Endodermal cell (in vitro differentiated cells): ENCODE measurements around the gene ARL4C. TPM values are rescaled to one million over a fixed set of nuclear protein-coding genes. Genes with fewer than 3 reads are reported as not detected.

ENCODE experiments used
- DNase-seq: peaks from one replicate; pipeline ENCODE4 v3.0.0-alpha.2; 2017
- H3K27ac ChIP-seq: 2 replicates; pipeline ENCODE4 v1.5.1; 2013; ENCODE audit warnings: mild to moderate bottlenecking, low read depth, low read length, moderate library complexity
- H3K27me3 ChIP-seq: 2 replicates; pipeline ENCODE4 v1.6.1; 2013; ENCODE audit warnings: mild to moderate bottlenecking, low read length, moderate library complexity; ENCODE audit not compliant: insufficient read depth, control insufficient read depth, poor library complexity, severe bottlenecking
- H3K36me3 ChIP-seq: 2 replicates; pipeline ENCODE4 v1.7.0; 2013; ENCODE audit warnings: mild to moderate bottlenecking, low read length, moderate library complexity; ENCODE audit not compliant: control insufficient read depth, insufficient read depth
- H3K4me1 ChIP-seq: one replicate; pipeline ENCODE4 v1.7.0; 2013; ENCODE audit warnings: low read length; ENCODE audit not compliant: control insufficient read depth, insufficient read depth
- H3K4me3 ChIP-seq: 2 replicates; pipeline ENCODE4 v1.5.1; 2013; ENCODE audit warnings: mild to moderate bottlenecking, low read length, moderate library complexity
- H3K9ac ChIP-seq: 2 replicates; pipeline ENCODE4 v1.6.1; 2013; ENCODE audit warnings: mild to moderate bottlenecking, low read length, moderate library complexity; ENCODE audit not compliant: poor library complexity, severe bottlenecking; ENCODE audit errors: extremely low read depth
- H3K9me3 ChIP-seq: 2 replicates; pipeline ENCODE4 v1.6.1; 2013; ENCODE audit warnings: mild to moderate bottlenecking, low read length, moderate library complexity; ENCODE audit not compliant: control insufficient read depth
- H3K27ac Mint-ChIP-seq: 2 replicates; pipeline ENCODE4 v1.8.0; 2020; ENCODE audit warnings: mixed read lengths
- H3K27me3 Mint-ChIP-seq: 2 replicates; pipeline ENCODE4 v1.8.0; 2021; ENCODE audit warnings: mild to moderate bottlenecking, mixed read lengths; ENCODE audit not compliant: insufficient read depth
- H3K36me3 Mint-ChIP-seq: 2 replicates; pipeline ENCODE4 v1.8.0; 2020; ENCODE audit warnings: low read depth, mixed read lengths
- H3K4me1 Mint-ChIP-seq: 2 replicates; pipeline ENCODE4 v1.8.0; 2020; ENCODE audit warnings: mixed read lengths
- H3K4me3 Mint-ChIP-seq: 2 replicates; pipeline ENCODE4 v1.8.0; 2020; ENCODE audit warnings: mild to moderate bottlenecking, moderate library complexity, mixed read lengths
- H3K9me3 Mint-ChIP-seq: 2 replicates; pipeline ENCODE4 v1.8.0; 2020; ENCODE audit warnings: mild to moderate bottlenecking, mixed read lengths
- WGBS, 2 experiments: methylation state at CpG; one replicate each; pipeline versions ENCODE4 v1.1.5 to v1.1.7; 2013; ENCODE audit warnings: missing lambda C conversion rate in 2 of 2, mixed read lengths in 1 of 2; ENCODE audit not compliant: insufficient coverage in 1 of 2, insufficient read length in 1 of 2; 5-methylcytosine and 5-hydroxymethylcytosine counted together
- total RNA-seq, 2 donors: library from RNA; stranded (reverse); fragmentation: NEBNext Ultra II Directional in 1 of 2; extraction: Animal tissue kit (Norgen Biotek cat#: 25700) in 1 of 2; gene quantifications; 2 replicates in 1 of 2; 3 replicates in 1 of 2; pipeline ENCODE4 v1.2.1, GENCODE V29; 2021
- TF ChIP-seq, protein P1 (sequence below): fragments of 200-600 bp; sonication (generic); conservative IDR thresholded peaks from 2 replicates; pipeline ENCODE4 v1.5.0; 2021; ENCODE audit warnings: antibody characterized with exemption, mild to moderate bottlenecking

The ARL4C gene
- total RNA-seq, 2 donors from 2014 or later = 9.3 to 21.7 TPM

DNA sequence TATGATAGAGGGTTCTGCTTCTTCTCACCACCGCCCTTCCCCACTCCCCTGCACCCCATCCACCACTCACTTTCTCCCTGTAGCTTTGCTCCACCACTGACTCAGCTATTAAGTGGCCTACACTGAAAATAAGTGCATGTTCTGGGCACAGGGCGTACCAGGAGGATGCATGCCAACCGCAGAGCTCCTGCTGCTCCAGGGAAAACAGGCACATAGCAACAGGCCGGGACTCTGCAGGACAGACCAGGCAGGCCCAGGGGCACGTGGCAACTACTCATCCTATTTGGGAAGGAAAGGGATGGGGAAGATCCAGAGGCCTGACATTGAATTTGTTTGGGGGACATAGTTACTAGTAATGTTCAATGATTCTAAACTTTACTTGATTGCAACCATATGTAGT is 28.4 kb downstream of the ARL4C start:
- Mint-ChIP-seq H3K9me3 (peaks cover 2% of the 10 kb centered on the region), H3K4me1 (no peaks in the 10 kb centered on the region), H3K27me3 (no peaks in the 10 kb centered on the region), H3K27ac (no peak overlapping the region), H3K36me3 (no peaks in the 10 kb centered on the region), H3K4me3 (no peak overlapping the region)
- Histone ChIP-seq H3K9ac (no peak overlapping the region), H3K27me3 (no peaks in the 10 kb centered on the region), H3K4me1 (no peaks in the 10 kb centered on the region), H3K36me3 (no peaks in the 10 kb centered on the region), H3K4me3 (no peak overlapping the region), H3K27ac (no peak overlapping the region), H3K9me3 (no peaks in the 10 kb centered on the region)
- WGBS, 2 experiments = 88 to 92% methylated on average over 2 to 5 of the region's 5 CpGs
- TF ChIP-seq, protein P1, sequence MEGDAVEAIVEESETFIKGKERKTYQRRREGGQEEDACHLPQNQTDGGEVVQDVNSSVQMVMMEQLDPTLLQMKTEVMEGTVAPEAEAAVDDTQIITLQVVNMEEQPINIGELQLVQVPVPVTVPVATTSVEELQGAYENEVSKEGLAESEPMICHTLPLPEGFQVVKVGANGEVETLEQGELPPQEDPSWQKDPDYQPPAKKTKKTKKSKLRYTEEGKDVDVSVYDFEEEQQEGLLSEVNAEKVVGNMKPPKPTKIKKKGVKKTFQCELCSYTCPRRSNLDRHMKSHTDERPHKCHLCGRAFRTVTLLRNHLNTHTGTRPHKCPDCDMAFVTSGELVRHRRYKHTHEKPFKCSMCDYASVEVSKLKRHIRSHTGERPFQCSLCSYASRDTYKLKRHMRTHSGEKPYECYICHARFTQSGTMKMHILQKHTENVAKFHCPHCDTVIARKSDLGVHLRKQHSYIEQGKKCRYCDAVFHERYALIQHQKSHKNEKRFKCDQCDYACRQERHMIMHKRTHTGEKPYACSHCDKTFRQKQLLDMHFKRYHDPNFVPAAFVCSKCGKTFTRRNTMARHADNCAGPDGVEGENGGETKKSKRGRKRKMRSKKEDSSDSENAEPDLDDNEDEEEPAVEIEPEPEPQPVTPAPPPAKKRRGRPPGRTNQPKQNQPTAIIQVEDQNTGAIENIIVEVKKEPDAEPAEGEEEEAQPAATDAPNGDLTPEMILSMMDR = no peak
- DNase-seq = no peak

- no peaks in the 10 kb centered on the region for H3K4me1 ChIP-seq
- no peaks in the 10 kb centered on the region for H3K27me3 Mint-ChIP-seq
- H3K36me3 ChIP-seq = no peaks in the 10 kb centered on the region
- H3K27me3 ChIP-seq = no peaks in the 10 kb centered on the region
- peaks cover 2% of the 10 kb centered on the region for H3K9me3 Mint-ChIP-seq
- no peak overlapping the region for H3K9ac ChIP-seq
- no peak for DNase-seq
- H3K9me3 ChIP-seq = no peaks in the 10 kb centered on the region
- no peaks in the 10 kb centered on the region for H3K36me3 Mint-ChIP-seq
- TF ChIP-seq, protein P1 = no peak
- no peak overlapping the region for H3K27ac ChIP-seq
- no peak overlapping the region for H3K4me3 ChIP-seq
- no peak overlapping the region for H3K4me3 Mint-ChIP-seq
- WGBS, 2 experiments = 87 to 100% methylated on average over 4 of the region's 4 CpGs
- peaks cover 3% of the 10 kb centered on the region for H3K4me1 Mint-ChIP-seq
- H3K27ac Mint-ChIP-seq = no peak overlapping the region
Observed at GRCh38 chr2:234467289-234467688, 29.6 kb downstream of the ARL4C start.

- no peaks in the 10 kb centered on the region for H3K4me1 ChIP-seq
- no peaks in the 10 kb centered on the region for H3K9me3 ChIP-seq
- no peak overlapping the region for H3K4me3 ChIP-seq
- H3K27ac Mint-ChIP-seq = no peak overlapping the region
- H3K9ac ChIP-seq = no peak overlapping the region
- no peak overlapping the region for H3K27ac ChIP-seq
- H3K27me3 ChIP-seq = no peaks in the 10 kb centered on the region
- no peaks in the 10 kb centered on the region for H3K36me3 Mint-ChIP-seq
- peaks cover 9% of the 10 kb centered on the region for H3K27me3 Mint-ChIP-seq
- DNase-seq = no peak
- peaks cover 6% of the 10 kb centered on the region for H3K4me1 Mint-ChIP-seq
- H3K36me3 ChIP-seq = no peaks in the 10 kb centered on the region
- 94 to 98% methylated on average over 6 to 9 of the region's 9 CpGs for WGBS, 2 experiments
- H3K4me3 Mint-ChIP-seq = no peak overlapping the region
- TF ChIP-seq, protein P1 = no peak
- no peaks in the 10 kb centered on the region for H3K9me3 Mint-ChIP-seq
Observed at GRCh38 chr2:234464291-234464645, 32.6 kb downstream of the ARL4C start.
